ENCODE results near the gene SUFU. TPM values are rescaled to one million over a fixed set of nuclear protein-coding genes. Genes with fewer than 3 reads are reported as not detected.
"Not testable (repeated sequence)": the region's sequence is repeated elsewhere in the genome, so short reads cannot be mapped to it uniquely, and the experiment has no call there.

SUFU gene
- total RNA-seq, 1 donor from 2014 or later, result 19.9 TPM

- Mint-ChIP-seq H3K27me3 (ENCODE audit: unreplicated experiment) (peaks cover 5% of the 10 kb centered on the region), H3K9me3 (ENCODE audit: unreplicated experiment) (peaks cover 6% of the 10 kb centered on the region), H3K36me3 (ENCODE audit: unreplicated experiment) (no peaks in the 10 kb centered on the region), H3K4me1 (ENCODE audit: low read depth, unreplicated experiment) (peaks cover 29% of the 10 kb centered on the region), H3K27ac (ENCODE audit: unreplicated experiment) (peak overlapping the region; percentile 6), H3K4me3 (ENCODE audit: unreplicated experiment) (no peak overlapping the region)
- DNase-seq, result no peak
- TF ChIP-seq CTCF (IDR thresholded peaks at IDR 0.05; ENCODE audit: partially characterized antibody, unreplicated experiment), result no peak
Measured at GRCh38 chr10:102665904-102666509, 162.2 kb downstream of the SUFU start.

- DNase-seq; H3K27me3 Mint-ChIP-seq (ENCODE audit: unreplicated experiment); H3K4me3 Mint-ChIP-seq (ENCODE audit: unreplicated experiment); H3K9me3 Mint-ChIP-seq (ENCODE audit: unreplicated experiment); H3K27ac Mint-ChIP-seq (ENCODE audit: unreplicated experiment); H3K36me3 Mint-ChIP-seq (ENCODE audit: unreplicated experiment): not testable (repeated sequence)
- H3K4me1 Mint-ChIP-seq (ENCODE audit: low read depth, unreplicated experiment), result peaks cover 30% of the 10 kb centered on the region
Measured at GRCh38 chr10:102667411-102667810, 163.6 kb downstream of the SUFU start.

- Mint-ChIP-seq H3K9me3 (ENCODE audit: unreplicated experiment) (peaks cover 4% of the 10 kb centered on the region), H3K27ac (ENCODE audit: unreplicated experiment) (no peak overlapping the region), H3K36me3 (ENCODE audit: unreplicated experiment) (no peaks in the 10 kb centered on the region), H3K4me3 (ENCODE audit: unreplicated experiment) (no peak overlapping the region), H3K27me3 (ENCODE audit: unreplicated experiment) (peaks cover 5% of the 10 kb centered on the region), H3K4me1 (ENCODE audit: low read depth, unreplicated experiment) (peaks cover 39% of the 10 kb centered on the region)
- DNase-seq, result no peak
- no peak for TF ChIP-seq CTCF (IDR thresholded peaks at IDR 0.05; ENCODE audit: partially characterized antibody, unreplicated experiment)
Measured at GRCh38 chr10:102668326-102669107, 164.7 kb downstream of the SUFU start.

GRCh38 chr10:102669206-102670064 lies 165.7 kb downstream of the SUFU start:
- H3K36me3 Mint-ChIP-seq (ENCODE audit: unreplicated experiment), result no peaks in the 10 kb centered on the region
- peaks cover 5% of the 10 kb centered on the region for H3K27me3 Mint-ChIP-seq (ENCODE audit: unreplicated experiment)
- peaks cover 6% of the 10 kb centered on the region for H3K9me3 Mint-ChIP-seq (ENCODE audit: unreplicated experiment)
- H3K4me3 Mint-ChIP-seq (ENCODE audit: unreplicated experiment), result peak overlapping the region; percentile 57
- H3K27ac Mint-ChIP-seq (ENCODE audit: unreplicated experiment), result peak overlapping the region; percentile 83
- peaks cover 46% of the 10 kb centered on the region for H3K4me1 Mint-ChIP-seq (ENCODE audit: low read depth, unreplicated experiment)
- no peak for TF ChIP-seq CTCF (IDR thresholded peaks at IDR 0.05; ENCODE audit: partially characterized antibody, unreplicated experiment)
- no peak for DNase-seq

- DNase-seq, result no peak
- peak overlapping the region; percentile 57 for H3K4me3 Mint-ChIP-seq (ENCODE audit: unreplicated experiment)
- H3K4me1 Mint-ChIP-seq (ENCODE audit: low read depth, unreplicated experiment), result peaks cover 51% of the 10 kb centered on the region
- H3K36me3 Mint-ChIP-seq (ENCODE audit: unreplicated experiment), result no peaks in the 10 kb centered on the region
- peaks cover 9% of the 10 kb centered on the region for H3K9me3 Mint-ChIP-seq (ENCODE audit: unreplicated experiment)
- no peak for TF ChIP-seq CTCF (IDR thresholded peaks at IDR 0.05; ENCODE audit: partially characterized antibody, unreplicated experiment)
- H3K27me3 Mint-ChIP-seq (ENCODE audit: unreplicated experiment), result peaks cover 6% of the 10 kb centered on the region
- H3K27ac Mint-ChIP-seq (ENCODE audit: unreplicated experiment), result peak overlapping the region; percentile 83
Measured at GRCh38 chr10:102670065-102670670, 166.4 kb downstream of the SUFU start.
